Measurements from ENCODE around the gene NFIB.

The NFIB gene

DNA sequence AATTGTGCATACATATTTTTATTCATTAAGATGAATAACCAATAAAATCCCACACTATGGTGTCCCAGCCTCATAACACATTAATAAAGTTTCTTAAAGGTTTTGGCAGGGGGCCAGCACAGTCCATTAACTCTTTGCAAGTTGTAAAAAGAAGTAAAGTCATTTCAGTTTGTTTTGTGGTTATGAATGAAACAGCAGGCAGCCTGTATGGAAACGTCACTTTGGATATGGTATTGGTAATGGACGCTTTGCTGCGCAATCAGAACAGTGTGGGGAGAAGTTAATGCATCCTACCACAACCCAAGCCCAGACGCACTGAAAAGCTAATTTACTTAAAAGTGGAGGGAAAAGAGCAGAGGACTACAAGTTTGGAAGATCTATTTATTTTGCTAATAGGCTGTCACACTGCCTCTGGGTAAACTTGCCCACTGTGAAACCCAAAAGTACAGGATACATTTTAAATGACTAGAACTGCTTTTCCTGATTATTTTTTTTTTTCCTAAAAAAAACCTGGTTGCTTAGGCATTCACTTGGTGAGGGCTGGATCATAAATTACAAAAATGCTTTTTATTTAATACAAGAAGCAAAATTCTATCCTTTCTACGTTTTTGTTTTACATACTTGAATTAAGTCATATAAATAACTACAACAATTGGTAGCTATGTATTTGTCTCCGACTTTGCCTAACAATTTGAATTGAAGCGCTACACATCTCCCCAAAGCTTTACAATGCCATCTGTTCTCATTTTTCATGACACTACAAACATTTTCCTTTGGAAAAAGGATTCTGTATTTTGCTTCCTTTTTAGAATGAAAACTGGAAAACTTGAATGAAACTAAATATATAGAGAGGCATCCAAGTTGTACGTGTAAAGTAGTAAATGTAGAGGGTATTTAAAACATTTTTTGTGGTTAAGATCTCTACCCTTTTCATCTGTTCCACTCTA, 104.3 kb downstream of the NFIB start:
- DNase-seq, result no peak

DNA sequence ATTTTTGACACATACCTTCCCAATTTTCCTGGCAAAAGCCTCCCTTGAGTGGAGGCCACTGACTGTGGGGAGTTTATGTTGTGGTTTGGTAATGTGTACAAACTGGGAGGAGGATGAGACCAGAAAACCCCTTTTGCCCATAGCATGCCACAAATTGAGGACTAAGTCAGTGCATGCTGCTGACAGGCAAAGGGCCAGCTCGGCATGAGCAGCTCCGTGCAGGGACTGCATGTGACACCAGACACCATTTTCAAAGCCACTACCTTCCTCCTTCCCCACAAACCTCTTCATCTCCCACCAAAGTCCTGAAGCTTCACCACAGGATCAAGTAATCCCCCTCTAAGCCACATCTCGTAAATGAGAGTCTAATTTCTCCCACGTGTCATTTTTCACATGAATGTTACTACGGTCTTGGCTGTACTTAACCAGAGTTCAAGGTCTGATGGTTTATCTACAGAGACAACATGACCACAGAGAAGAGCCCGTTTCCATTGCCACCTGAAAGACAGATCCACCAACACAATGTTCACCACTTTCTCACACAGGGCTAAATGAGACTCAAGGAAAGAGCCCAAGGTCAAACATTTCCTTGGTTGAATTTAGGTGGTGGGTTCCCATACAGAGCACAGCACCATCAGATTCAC, 106.5 kb downstream of the NFIB start:
- DNase-seq, result peak; percentile 24

DNA sequence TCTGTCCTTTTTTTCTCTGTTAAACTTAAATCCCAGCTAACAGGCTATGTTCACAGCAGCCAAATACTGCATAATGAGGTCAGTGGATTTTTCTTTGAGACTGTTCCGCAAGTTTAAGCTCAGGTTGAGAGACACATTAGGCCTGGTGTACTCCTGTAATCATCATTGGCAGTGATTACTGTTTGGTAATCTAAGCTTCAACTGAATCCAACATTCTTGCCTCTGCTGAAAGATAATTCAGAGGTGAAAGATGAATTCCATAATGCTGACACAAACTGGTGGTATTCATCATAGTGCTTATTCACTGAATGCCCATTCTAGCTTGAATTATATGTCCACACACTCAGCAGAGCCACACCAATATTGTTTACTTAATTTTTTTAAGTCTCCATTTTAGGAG, 108.5 kb downstream of the NFIB start:
- DNase-seq, result no peak

DNA sequence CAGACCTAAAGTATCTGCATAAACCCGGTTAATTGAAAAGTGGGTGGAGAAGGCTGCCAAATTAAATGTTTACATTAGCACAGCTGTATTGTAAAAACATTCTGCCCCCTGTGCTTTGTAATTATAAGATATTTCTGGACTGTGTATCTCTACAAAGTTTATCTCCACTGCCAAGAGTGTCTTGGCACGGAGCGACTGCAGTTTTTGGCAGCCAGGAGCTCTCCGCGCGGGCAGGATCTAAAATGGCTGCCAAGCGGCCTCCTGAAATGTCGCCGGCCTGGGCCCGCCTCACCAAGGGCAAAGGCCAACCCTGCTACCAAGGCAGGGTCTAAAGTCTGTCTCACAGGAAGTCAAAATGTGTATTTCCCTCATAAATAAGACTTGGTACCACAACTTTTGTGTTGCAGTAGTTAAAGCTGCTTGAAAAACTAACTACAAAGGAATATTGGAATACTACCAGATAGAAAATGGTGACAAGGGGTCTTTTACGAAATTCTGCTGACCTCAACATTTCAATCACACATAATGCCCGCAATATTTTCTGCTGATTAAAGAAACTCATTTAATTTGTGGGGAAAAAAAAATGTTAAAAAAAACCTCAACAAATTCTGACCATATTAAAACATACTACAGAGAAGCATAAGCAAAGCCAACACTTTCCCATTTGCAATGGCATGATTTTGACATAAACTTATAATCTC, 110.4 kb downstream of the NFIB start:
- no peak for DNase-seq

DNA sequence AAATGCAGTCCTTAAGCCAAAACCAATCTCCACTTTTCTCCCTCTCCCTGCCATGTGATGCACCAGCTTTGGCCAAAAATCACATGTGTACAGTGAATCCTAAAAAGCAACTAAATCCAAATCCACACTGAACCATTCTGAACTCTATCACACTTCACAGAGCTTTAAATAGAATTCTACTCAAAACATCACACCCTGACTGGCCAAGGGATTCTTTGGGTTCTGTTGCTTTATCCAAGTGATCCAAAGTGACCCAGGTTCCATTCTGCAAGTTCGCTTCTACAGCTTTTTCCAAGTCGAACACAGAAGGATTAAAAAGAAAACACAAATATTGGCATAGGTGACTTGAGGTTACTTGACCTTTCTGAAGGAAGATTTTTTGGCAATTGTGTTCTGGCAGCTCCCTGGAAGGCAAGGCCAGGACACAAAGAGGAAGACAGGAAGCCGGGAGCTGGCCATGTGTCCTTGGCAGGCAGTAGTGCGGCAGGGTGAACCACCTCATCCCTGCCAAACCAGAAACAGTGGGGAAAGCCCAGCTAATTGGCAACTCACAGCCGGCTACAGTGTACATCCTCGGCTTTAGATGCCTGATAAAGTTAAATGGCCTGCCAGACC, 115.0 kb downstream of the NFIB start:
- DNase-seq, result peak; percentile 71

DNA sequence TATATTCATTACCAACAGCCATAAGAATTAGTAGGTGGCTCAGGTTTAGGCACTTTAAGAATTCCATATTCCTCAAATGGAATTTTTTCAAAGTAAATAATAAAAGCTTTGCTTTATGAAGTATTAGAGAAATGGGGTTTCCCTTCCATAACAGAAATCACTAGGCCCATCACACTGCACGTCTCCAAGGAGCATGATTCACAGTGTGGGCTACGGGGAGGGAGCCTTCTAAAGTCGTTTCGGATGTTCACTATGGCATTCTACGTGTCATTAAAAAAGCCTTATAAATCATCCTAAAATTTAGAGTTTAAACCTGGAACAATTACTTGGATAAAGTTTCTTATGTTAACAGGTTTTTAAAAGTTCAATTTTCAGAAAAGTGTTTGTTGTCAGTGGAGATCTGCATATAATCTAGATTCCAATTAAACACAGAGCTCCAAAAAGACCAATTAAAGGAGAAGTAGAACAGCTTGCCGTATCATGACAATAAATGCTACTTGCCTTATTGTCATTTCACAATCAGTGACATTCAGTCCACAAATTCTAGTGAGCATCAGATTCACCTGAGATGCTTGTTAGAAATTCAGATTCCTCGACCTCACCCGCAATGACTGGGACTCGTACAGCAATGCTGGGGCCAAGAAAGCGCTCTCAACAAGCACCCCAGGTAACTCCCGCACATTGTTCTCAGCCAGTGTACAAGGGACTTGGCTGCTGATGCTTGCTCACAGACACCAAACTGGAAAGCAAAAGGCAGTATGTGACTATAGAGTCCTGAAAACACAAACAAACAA, 115.7 kb downstream of the NFIB start:
- DNase-seq, result no peak

DNA sequence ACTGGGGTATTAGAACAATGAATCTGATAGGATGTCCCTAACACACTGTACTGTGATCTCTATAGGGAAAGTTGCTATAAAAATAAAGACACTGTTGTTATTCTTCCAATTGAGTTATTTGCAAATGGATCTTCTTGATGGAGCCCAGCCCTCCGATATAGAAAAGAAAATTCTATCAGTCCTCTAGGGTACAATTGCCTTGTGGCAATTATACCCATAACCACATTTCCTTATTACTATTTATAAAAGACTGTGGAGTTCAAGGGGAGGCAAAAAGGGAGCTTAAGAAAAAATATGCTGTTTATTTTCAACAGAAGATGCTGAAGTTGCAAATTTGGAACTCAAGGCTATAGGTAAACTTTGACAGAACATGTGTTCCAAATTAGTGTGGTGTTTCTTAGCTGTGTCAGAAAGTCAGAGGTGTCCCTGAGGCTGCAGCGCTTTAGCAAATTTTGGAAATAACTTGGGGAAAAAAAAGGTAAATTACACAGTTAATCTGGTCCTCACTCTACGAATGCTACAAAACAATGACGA, 116.5 kb downstream of the NFIB start:
- no peak for DNase-seq

DNA sequence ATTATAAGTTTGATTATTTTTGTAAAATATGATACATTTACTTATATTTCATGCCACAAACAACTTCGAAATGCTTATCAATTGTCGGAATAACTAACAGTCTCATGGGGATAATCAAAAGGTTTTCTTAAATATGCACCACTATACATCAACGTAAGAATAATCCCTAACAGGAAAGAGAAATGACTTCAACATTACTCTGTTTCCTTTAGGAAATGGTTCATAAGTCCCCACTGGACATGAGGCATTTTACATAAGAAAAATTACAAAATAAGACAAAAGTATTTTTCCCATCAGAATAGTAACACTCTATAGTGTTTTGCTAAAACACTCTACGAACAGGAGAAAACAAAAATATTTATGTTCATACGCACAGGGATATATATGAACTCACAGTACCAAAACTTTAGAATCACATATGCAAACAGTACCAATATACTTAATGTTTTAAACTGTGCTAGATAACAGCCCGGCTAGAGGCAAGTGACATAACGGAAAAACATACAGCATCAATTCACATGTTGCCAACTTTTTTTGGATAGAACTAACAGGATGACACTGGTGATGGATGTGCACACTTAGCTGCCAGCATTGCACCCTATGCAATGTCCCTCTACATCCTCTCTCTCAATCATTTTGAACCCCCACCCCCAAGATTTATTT, 120.5 kb downstream of the NFIB start:
- no peak for DNase-seq

DNA sequence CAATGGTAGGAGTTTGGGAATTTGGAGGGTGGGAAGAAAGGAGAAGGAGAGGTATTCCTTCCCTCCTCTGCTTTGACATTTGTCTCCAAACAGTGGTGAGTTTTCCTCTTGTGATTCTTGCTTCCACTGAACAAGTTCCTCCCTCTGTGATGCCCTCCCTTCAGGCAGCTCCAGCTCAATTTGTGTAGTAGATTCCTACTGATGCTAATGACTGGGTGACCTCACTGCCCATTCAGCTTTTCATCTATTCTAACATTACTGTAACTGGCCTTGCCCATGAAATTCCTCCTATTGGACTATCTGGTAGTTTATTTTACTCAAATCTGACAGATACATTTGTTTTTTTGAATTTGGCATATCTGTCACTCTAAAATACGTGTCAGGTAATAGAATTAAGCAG, 121.4 kb downstream of the NFIB start:
- DNase-seq, result no peak

DNA sequence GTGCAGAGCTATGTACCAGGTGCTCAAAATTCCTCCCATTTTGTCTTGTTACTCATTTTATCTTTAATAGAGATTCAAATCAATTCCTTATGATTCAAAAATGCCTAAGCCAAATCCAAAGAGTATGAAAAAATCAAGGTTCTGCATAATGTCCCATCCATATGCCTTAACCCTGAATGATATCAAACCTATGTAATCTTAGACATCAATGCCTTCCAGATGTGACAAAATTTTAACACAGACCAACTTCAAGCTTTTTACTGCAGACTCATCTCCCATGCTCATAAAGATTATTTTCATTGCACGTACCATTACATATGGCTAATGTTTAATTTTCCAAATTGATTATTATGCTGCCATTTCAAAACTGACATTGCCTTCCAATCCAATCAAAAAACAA, 122.4 kb downstream of the NFIB start:
- DNase-seq, result no peak

DNA sequence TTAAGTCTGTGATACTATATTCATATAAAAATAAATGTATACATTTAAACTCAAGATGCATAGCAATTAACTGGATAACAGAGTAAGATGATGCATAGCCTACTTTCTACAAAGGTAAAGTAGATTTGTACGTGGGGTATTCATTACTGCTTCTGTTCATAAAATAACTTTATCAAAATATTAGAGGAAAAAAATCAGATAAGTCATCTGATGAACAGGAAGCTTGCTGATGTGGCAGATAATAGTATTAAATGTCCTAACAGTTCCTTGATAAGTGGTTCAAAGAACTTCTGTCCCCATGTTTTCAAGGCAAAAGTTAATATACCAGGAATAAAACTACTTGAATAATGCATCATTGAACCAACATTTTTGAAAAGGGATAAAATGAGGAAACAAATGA, 123.7 kb downstream of the NFIB start:
- DNase-seq, result no peak

DNA sequence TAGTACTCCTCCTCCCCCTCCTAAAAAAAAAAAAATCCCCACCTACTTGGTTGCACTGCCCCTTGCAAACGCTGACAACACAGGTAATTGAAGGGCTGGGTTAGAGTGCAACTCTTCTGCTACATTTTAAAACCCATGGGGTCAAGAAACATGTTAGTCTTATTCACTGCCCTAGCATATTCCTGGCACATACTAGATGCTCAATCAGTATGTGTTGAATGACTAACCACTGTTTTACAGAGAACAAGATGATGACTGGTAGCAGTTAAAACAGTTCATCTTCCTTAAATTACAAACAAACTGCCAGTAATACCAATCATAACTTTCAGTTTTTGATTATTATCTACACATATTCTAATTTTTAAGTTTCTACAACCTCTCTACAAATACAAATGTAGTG, 124.4 kb downstream of the NFIB start:
- DNase-seq, result no peak

DNA sequence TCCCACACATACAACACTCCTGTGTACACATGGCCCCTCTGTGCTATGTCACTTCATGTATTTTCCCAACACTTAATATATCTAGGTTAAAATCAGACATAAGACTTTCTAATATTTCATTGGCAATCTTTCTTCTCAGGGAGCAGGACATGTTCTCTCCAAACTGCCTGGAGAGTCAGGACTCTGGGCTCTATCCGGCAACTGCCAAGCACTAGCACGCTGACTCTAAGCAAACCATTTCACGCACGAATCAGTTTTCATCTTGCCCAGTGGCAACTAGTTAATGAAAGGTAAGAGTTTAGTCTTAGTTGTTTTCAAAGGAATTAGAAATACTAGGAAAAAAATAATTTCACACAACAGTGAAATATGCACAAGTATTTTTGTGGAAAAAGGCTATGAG, 124.8 kb downstream of the NFIB start:
- DNase-seq, result no peak

DNA sequence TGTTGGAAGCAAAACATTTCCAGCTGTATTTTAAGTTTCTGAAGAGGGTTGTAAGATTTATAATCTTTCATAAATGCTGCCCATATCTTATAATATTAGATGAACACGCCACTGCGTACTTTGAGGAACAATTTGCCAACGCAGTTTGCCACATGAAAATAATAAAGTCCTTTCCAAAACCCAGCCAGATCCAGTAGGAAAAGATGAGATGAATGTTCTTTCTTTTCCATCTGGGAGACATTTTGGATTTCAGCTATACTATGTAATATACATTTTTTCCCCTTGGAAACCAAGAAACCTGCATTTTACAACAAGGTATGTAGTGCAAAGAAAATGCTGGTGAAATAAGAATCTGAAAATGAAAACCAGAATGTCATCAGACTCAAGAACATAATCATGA, 125.4 kb downstream of the NFIB start:
- DNase-seq, result no peak

DNA sequence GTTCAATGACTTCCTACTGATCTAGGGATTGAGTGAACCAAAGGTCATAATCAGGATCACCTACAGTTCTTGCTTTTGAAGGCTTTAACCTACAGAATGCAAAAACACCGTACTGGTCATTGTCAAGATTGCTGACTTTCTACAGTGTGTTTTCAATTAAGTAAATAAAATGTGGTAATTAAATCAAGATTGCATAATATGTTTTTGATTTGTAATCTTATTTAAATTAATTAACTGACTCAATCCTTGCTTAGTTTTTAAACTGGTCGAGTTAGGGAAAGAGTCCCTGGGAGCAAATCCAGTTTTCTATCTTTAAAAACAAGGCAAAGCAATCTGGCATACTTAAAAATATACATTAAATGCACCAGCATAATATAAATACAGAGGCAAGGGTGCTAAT, 125.9 kb downstream of the NFIB start:
- DNase-seq, result no peak

DNA sequence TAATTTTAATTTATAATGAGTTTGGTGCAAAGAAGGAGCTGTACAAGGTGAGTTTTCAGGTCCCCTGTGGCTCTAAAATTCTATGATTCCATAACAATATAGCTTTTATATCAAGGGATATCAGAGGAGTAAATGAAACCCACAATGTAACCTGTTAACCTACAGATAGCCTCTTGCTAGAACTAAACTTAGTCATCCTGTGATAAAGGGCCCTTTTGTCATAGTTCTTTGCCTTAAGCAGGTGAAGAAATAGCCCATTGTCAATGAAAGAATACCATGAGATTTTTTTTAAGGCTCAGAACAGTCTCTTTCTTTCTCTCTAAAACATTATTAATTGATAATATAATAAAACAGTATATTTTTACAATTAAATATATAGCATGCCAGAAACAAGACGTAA, 127.8 kb downstream of the NFIB start:
- DNase-seq, result no peak

DNA sequence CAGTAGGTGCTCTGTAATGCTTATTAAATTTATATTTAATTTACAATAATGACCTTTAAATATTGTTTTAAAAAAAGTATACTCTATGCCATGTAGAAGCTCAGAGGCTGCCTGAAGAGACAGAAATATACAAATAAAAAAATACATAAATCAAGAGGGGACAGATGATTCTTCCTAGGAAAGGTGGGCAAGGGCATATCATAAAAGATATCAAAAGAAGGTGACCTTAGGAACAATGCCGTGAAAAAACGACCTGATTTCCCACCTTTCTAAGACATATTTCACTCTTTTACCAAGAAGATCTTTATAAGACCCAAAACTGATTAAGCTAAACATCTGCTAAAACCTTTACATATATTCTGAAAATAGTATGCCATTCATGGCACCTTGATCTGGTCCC, 128.9 kb downstream of the NFIB start:
- DNase-seq, result no peak

DNA sequence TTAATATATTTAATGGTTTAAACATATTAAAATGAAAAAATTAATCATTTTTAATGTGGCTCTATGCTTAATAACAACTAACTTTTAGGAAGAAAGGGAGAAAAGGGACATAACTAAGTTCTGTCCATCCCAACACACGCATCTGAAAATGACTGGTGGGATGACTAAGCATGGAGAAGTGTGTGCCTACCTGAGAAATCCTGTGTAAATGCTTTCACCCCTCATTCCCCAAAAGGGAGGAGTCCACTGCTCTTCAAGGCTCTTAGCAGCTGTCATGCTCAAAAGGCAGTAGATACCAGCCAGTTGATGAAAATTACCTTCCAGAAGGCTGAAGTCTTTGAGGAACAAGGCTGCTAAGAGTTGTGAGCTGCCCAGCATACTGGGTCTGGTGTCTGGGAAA, 130.9 kb downstream of the NFIB start:
- no peak for DNase-seq

DNA sequence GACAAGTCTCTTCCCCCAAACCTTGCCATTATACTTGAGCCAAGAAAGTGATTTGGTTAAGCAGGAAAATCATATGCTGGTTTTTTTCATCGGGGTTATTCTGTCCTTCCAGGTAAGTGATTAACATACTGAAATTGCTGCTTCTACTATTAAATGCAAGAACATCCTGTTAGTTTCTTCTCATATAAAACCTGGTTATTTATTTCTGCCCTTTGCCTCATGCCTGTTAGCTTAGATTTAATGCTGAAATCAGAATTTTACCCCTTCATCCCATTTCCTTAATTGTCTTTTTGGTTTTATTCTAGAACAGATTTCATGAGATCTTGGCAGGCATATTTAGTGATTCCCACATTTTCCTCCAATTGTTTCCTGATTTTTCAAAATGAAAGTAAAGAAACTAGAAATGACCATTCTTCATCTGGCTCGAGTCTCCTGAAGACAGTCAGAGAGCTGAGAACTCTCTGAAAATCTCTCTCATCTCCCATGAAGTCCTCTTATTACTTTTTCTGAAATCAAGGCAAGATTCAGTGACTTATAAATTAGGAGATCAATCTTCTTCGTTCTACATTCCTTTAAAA, 132.9 kb downstream of the NFIB start:
- no peak for DNase-seq

DNA sequence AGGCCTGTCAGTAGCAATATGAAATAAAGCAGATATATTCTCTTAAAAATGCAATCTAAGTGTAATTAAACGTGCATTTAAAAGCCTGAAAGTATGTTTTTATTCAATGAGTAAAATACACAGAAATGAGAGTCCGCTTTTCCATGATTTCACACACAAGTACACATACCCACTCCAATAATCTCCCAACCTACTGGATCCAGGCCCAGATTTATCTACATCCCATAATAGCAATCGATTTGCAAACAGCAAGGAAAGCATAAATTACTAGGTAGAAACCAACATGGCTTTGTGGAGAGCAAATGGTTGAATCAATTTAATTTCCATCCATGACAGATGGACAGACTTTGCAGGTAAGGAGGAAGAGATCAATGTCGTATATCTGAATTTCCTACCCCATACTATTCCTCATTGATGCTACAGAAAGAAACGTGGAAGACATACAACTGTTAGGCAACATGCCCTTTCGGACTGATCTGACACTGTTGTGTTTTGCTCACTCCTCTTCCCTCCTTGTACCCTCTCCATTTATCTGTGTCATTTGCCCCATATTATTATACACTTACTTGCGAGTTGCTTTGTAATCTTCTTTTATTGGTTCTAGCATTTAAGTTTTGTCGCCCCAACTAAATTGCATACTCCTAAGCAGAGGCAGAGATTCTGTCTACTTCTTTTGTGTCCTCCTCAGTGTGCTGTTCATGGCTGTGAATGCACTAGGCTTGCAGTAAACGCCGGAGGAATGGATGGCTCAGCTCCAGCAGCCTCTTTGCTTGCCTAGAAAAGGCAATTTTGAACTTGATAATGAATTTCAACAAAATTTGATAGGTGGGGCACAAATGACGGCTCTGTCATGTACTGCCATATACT, 133.6 kb downstream of the NFIB start:
- no peak for DNase-seq
